Smooth muscle cell (in vitro differentiated cells): ENCODE data around the gene PDE1C. TPM values are rescaled to one million over a fixed set of nuclear protein-coding genes. Genes with fewer than 3 reads are reported as not detected.

Experiments used
- DNase-seq: peaks from one replicate; lab custom pipeline; 2025; ENCODE audit not compliant: unreplicated experiment; lab: John Stamatoyannopoulos, UW
- H2AFZ ChIP-seq: fragments of 200-600 bp; sonication (generic); 2 replicates; pipeline ENCODE4 v1.6.0; 2016; ENCODE audit warnings: antibody characterized with exemption, low read depth, mild to moderate bottlenecking
- H3F3A ChIP-seq: fragments of 200-600 bp; sonication (generic); 2 replicates; pipeline ENCODE4 v1.6.0; 2017; ENCODE audit warnings: antibody characterized with exemption, low read depth
- H3K27ac ChIP-seq: fragments of 200-600 bp; sonication (generic); 2 replicates; pipeline ENCODE4 v1.5.1; 2016; ENCODE audit warnings: low read depth, mild to moderate bottlenecking
- H3K27me3 ChIP-seq: fragments of 200-600 bp; sonication (generic); 2 replicates; pipeline ENCODE4 v1.6.1; 2016; ENCODE audit warnings: low read depth, mild to moderate bottlenecking
- H3K36me3 ChIP-seq: fragments of 200-600 bp; sonication (generic); 2 replicates; pipeline ENCODE4 v1.5.1; 2016; ENCODE audit warnings: low read depth
- H3K4me1 ChIP-seq: fragments of 200-600 bp; sonication (generic); 2 replicates; pipeline ENCODE4 v1.5.1; 2016; ENCODE audit warnings: low read depth
- H3K4me2 ChIP-seq: fragments of 200-600 bp; sonication (generic); 2 replicates; pipeline ENCODE4 v1.6.0; 2016; ENCODE audit warnings: mild to moderate bottlenecking
- H3K4me3 ChIP-seq: fragments of 200-600 bp; sonication (generic); 2 replicates; pipeline ENCODE4 v1.5.1; 2016; ENCODE audit warnings: mild to moderate bottlenecking
- H3K79me2 ChIP-seq: fragments of 200-600 bp; sonication (generic); 2 replicates; pipeline ENCODE4 v1.6.0; 2016; ENCODE audit warnings: low read depth, mild to moderate bottlenecking
- H3K9ac ChIP-seq: fragments of 200-600 bp; sonication (generic); 2 replicates; pipeline ENCODE4 v1.6.0; 2016; ENCODE audit warnings: low read depth
- H3K9me3 ChIP-seq: fragments of 200-600 bp; sonication (generic); replicated peaks from 2 replicates; pipeline ENCODE4 v1.5.1; 2016; ENCODE audit warnings: low read depth
- H4K20me1 ChIP-seq: fragments of 200-600 bp; sonication (generic); 2 replicates; pipeline ENCODE4 v1.6.0; 2016; ENCODE audit warnings: low read depth
- WGBS: methylation state at CpG from one replicate; pipeline ENCODE4 v1.1.7; 2016; ENCODE audit warnings: low lambda C conversion rate; 5-methylcytosine and 5-hydroxymethylcytosine counted together
- polyA plus RNA-seq: library from polyadenylated mRNA; unstranded; fragments of >200 nt; fragmentation: Nextera tagmentation; extraction: Ambion mirVana; gene quantifications from 2 replicates; pipeline ENCODE4 v1.2.1, GENCODE V29; 2016
- total RNA-seq: library from RNA; depleted of rRNA; stranded (reverse); fragments of >200 nt; gene quantifications from 2 replicates; pipeline ENCODE4 v1.2.3, GENCODE V29; 2014
- TF ChIP-seq, protein P1 (sequence below): fragments of 200-600 bp; sonication (generic); IDR thresholded peaks from 2 replicates; pipeline ENCODE4 v1.5.1; 2017; ENCODE audit warnings: borderline replicate concordance, mild to moderate bottlenecking, antibody characterized with exemption; ENCODE audit not compliant: insufficient read depth, poor library complexity, severe bottlenecking

Gene PDE1C
- total and polyA plus RNA-seq, 2 experiments from 2014 or later: 1.2 to 6.9 TPM

DNA sequence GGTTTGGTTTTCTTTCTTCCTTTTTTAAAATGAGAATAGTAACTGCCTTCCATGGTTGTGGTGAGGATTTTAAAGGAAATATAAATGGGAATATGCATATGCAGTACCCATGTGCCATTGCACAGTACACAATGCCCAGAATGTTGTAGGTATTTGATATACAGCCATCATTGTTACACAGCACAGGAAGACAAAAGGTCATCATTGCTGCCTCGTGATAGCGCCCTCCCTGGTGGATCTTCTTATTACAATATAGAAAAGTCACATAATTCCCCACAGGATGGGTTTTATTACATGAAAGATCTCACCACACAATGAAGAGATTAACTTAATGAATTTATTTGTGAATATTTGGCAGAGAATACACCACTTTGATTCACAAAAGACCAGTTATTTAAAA is 306.7 kb downstream of the PDE1C start:
- Histone ChIP-seq H3K79me2 (no peaks in the 10 kb centered on the region), H3K36me3 (no peaks in the 10 kb centered on the region), H3K27ac (no peak overlapping the region), H3K4me3 (no peak overlapping the region), H3K4me2 (no peak overlapping the region), H4K20me1 (no peaks in the 10 kb centered on the region), H3F3A (no peaks in the 10 kb centered on the region), H2AFZ (no peak overlapping the region), H3K4me1 (no peaks in the 10 kb centered on the region), H3K9ac (no peak overlapping the region), H3K9me3 (no peaks in the 10 kb centered on the region), H3K27me3 (peaks cover 32% of the 10 kb centered on the region)
- 2% methylated on average over 2 of the region's 2 CpGs for WGBS
- TF ChIP-seq, protein P1, sequence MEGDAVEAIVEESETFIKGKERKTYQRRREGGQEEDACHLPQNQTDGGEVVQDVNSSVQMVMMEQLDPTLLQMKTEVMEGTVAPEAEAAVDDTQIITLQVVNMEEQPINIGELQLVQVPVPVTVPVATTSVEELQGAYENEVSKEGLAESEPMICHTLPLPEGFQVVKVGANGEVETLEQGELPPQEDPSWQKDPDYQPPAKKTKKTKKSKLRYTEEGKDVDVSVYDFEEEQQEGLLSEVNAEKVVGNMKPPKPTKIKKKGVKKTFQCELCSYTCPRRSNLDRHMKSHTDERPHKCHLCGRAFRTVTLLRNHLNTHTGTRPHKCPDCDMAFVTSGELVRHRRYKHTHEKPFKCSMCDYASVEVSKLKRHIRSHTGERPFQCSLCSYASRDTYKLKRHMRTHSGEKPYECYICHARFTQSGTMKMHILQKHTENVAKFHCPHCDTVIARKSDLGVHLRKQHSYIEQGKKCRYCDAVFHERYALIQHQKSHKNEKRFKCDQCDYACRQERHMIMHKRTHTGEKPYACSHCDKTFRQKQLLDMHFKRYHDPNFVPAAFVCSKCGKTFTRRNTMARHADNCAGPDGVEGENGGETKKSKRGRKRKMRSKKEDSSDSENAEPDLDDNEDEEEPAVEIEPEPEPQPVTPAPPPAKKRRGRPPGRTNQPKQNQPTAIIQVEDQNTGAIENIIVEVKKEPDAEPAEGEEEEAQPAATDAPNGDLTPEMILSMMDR: peak; percentile 35
- no peak for DNase-seq

GRCh38 chr7:31761646-31762045 is 308.6 kb downstream of the PDE1C start:
- no peaks in the 10 kb centered on the region for H3K36me3 ChIP-seq
- H3K4me1 ChIP-seq: no peaks in the 10 kb centered on the region
- no peak overlapping the region for H3K9ac ChIP-seq
- no peaks in the 10 kb centered on the region for H3K9me3 ChIP-seq
- no peaks in the 10 kb centered on the region for H4K20me1 ChIP-seq
- H3K27ac ChIP-seq: no peak overlapping the region
- peaks cover 22% of the 10 kb centered on the region for H3K27me3 ChIP-seq
- no peak overlapping the region for H2AFZ ChIP-seq
- no peaks in the 10 kb centered on the region for H3K79me2 ChIP-seq
- H3F3A ChIP-seq: no peaks in the 10 kb centered on the region
- DNase-seq: no peak
- TF ChIP-seq, protein P1: no peak
- no peak overlapping the region for H3K4me3 ChIP-seq
- no peak overlapping the region for H3K4me2 ChIP-seq

GRCh38 chr7:31758755-31759154 is 311.5 kb downstream of the PDE1C start:
- no peaks in the 10 kb centered on the region for H3K36me3 ChIP-seq
- H3K27ac ChIP-seq: no peak overlapping the region
- no peaks in the 10 kb centered on the region for H3K9me3 ChIP-seq
- H2AFZ ChIP-seq: no peak overlapping the region
- H3K9ac ChIP-seq: no peak overlapping the region
- no peaks in the 10 kb centered on the region for H3F3A ChIP-seq
- no peak overlapping the region for H3K4me3 ChIP-seq
- H3K79me2 ChIP-seq: no peaks in the 10 kb centered on the region
- no peaks in the 10 kb centered on the region for H3K4me1 ChIP-seq
- no peak overlapping the region for H3K4me2 ChIP-seq
- 43% methylated on average over 3 of the region's 3 CpGs for WGBS
- no peaks in the 10 kb centered on the region for H4K20me1 ChIP-seq
- no peak for DNase-seq
- TF ChIP-seq, protein P1: no peak
- peaks cover 22% of the 10 kb centered on the region for H3K27me3 ChIP-seq

DNA sequence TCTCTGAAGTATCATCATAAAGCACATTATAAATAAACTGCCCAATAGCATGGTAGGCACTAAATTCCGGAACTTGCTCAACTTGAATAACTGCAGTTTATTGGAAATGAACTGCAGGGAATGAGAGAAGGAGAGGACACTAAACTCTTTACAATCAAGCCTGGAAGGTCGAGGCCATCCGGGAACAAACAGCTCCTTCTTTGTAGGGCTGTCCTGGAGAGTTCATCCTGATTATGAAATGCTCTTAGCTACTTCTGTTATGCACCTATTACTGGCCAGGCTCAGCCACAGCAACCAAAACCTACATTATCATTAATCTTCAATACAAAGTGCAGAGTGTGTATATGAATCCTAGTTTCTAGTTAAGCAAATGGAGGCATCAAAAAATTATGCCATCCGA is 318.5 kb downstream of the PDE1C start:
- no peak for DNase-seq
- H3K79me2 ChIP-seq: no peaks in the 10 kb centered on the region
- H3K27ac ChIP-seq: no peak overlapping the region
- TF ChIP-seq, protein P1: no peak
- H2AFZ ChIP-seq: no peak overlapping the region
- no peaks in the 10 kb centered on the region for H3F3A ChIP-seq
- no peaks in the 10 kb centered on the region for H3K9me3 ChIP-seq
- no peak overlapping the region for H3K4me3 ChIP-seq
- H3K9ac ChIP-seq: no peak overlapping the region
- no peaks in the 10 kb centered on the region for H4K20me1 ChIP-seq
- 80% methylated on average over 4 of the region's 4 CpGs for WGBS
- H3K36me3 ChIP-seq: no peaks in the 10 kb centered on the region
- H3K27me3 ChIP-seq: peaks cover 19% of the 10 kb centered on the region
- H3K4me1 ChIP-seq: no peaks in the 10 kb centered on the region
- no peak overlapping the region for H3K4me2 ChIP-seq
